Esophagus muscularis mucosa (tissue), 4 donors: ENCODE results near the gene XAB2.

ENCODE experiments used
- EP300 ChIP-seq: sonication (generic); formaldehyde crosslinking; IDR thresholded peaks from one replicate; pipeline ENCODE4 v1.6.1; 2017; ENCODE audit warnings: antibody characterized with exemption
- POLR2A ChIP-seq: fragments of 450-650 bp; IDR thresholded peaks from one replicate; pipeline ENCODE4 v1.6.1; 2017; ENCODE audit warnings: antibody characterized with exemption, moderate library complexity, mild to moderate bottlenecking, low read depth
- POLR2AphosphoS5 ChIP-seq, 2 donors: sonication (generic); formaldehyde crosslinking; IDR thresholded peaks; one replicate each; pipeline ENCODE4 v1.6.1; 2017; ENCODE audit warnings: antibody characterized with exemption in 2 of 2
- TF ChIP-seq, protein P1 (sequence below), 3 experiments: fragments of 200-600 bp in 2 of 3; fragments of 450-650 bp in 1 of 3; sonication (generic) in 2 of 3; IDR thresholded peaks; one replicate each; pipeline ENCODE4 v1.5.1; 2017 to 2019; ENCODE audit warnings: antibody characterized with exemption in 3 of 3, mild to moderate bottlenecking in 2 of 3, moderate library complexity in 1 of 3

DNA sequence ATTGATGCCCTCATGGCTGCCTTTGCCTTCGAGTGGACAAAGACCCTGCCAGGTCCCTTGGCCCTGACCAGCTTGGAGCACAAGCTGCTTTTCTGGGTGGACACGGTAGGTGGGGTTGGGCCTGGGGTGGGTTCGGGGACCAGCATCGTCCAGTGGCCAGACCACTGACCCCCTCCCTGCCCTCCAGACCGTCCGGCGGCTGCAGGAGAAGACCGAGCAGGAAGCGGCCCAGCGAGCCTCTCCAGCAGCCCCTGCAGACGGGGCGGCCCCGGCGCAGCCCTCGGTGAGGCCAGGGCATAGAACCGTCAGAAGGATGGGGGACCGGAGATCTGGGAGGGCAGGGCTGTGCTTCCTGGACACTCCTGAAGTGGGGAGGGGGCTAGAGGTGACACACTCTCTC lies 23.1 kb downstream of the XAB2 start:
- TF ChIP-seq, protein P1, sequence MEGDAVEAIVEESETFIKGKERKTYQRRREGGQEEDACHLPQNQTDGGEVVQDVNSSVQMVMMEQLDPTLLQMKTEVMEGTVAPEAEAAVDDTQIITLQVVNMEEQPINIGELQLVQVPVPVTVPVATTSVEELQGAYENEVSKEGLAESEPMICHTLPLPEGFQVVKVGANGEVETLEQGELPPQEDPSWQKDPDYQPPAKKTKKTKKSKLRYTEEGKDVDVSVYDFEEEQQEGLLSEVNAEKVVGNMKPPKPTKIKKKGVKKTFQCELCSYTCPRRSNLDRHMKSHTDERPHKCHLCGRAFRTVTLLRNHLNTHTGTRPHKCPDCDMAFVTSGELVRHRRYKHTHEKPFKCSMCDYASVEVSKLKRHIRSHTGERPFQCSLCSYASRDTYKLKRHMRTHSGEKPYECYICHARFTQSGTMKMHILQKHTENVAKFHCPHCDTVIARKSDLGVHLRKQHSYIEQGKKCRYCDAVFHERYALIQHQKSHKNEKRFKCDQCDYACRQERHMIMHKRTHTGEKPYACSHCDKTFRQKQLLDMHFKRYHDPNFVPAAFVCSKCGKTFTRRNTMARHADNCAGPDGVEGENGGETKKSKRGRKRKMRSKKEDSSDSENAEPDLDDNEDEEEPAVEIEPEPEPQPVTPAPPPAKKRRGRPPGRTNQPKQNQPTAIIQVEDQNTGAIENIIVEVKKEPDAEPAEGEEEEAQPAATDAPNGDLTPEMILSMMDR (IDR thresholded peaks at IDR 0.05) = no peak
- TF ChIP-seq POLR2AphosphoS5 (IDR thresholded peaks at IDR 0.05) = no peak
- TF ChIP-seq POLR2A = no peak
- TF ChIP-seq EP300 = no peak
